Natural killer cell (primary cell): Measurements from ENCODE around the gene CPNE6. TPM values are rescaled to one million over a fixed set of nuclear protein-coding genes. Genes with fewer than 3 reads are reported as not detected.

Experiments
- ATAC-seq, 3 donors: fragments of 150-1000 bp in 2 of 3; fragments of 200-7000 bp in 1 of 3; cut with Tn5 transposase; 1 replicate in 1 of 3; 2 replicates in 2 of 3; pipeline ENCODE4 v1.10.0; 2021; ENCODE audit warnings: mild to moderate bottlenecking in 2 of 3, moderate library complexity in 2 of 3
- DNase-seq, 2 donors: peaks; one replicate each; pipeline versions ENCODE4 v3.0.0 to v3.0.0-alpha.2; 2013 to 2021; ENCODE audit warnings: mixed read lengths in 1 of 2
- H3K27ac ChIP-seq: one replicate; pipeline ENCODE4 v1.5.1; 2013; ENCODE audit warnings: mild to moderate bottlenecking, low read length
- H3K27me3 ChIP-seq: one replicate; pipeline ENCODE4 v1.6.1; 2013; ENCODE audit warnings: low read length; ENCODE audit not compliant: control insufficient read depth, insufficient read depth
- H3K36me3 ChIP-seq: one replicate; pipeline ENCODE4 v1.6.1; 2013; ENCODE audit warnings: low read length; ENCODE audit not compliant: control insufficient read depth, insufficient read depth
- H3K4me1 ChIP-seq: one replicate; pipeline ENCODE4 v1.6.1; 2013; ENCODE audit warnings: low read length; ENCODE audit not compliant: control insufficient read depth, insufficient read depth
- H3K4me3 ChIP-seq: one replicate; pipeline ENCODE4 v1.5.1; 2013; ENCODE audit warnings: low read length
- H3K9me3 ChIP-seq: one replicate; pipeline ENCODE4 v1.6.1; 2013; ENCODE audit warnings: low read length; ENCODE audit not compliant: control insufficient read depth, insufficient read depth
- H3K27ac Mint-ChIP-seq, 2 donors: one replicate each; pipeline ENCODE4 v1.8.0; 2022; ENCODE audit warnings: mild to moderate bottlenecking in 2 of 2, mixed read lengths in 2 of 2, moderate library complexity in 1 of 2
- H3K27me3 Mint-ChIP-seq, 2 donors: one replicate each; pipeline ENCODE4 v1.8.0; 2022; ENCODE audit warnings: low read depth in 2 of 2, mixed read lengths in 2 of 2
- H3K36me3 Mint-ChIP-seq: one replicate; pipeline ENCODE4 v1.8.0; 2022; ENCODE audit warnings: mixed read lengths
- H3K4me1 Mint-ChIP-seq, 2 donors: one replicate each; pipeline ENCODE4 v1.8.0; 2022; ENCODE audit warnings: mixed read lengths in 2 of 2
- H3K4me3 Mint-ChIP-seq: one replicate; pipeline ENCODE4 v1.8.0; 2022; ENCODE audit warnings: mild to moderate bottlenecking, moderate library complexity, mixed read lengths
- H3K9me3 Mint-ChIP-seq, 2 donors: one replicate each; pipeline ENCODE4 v1.8.0; 2022; ENCODE audit warnings: mixed read lengths in 2 of 2
- WGBS: methylation state at CpG from one replicate; pipeline ENCODE4 v1.1.7; 2013; ENCODE audit warnings: missing lambda C conversion rate; ENCODE audit not compliant: insufficient coverage; 5-methylcytosine and 5-hydroxymethylcytosine counted together
- intact Hi-C: fragments of 100-400 bp; cut with micrococcal nuclease; formaldehyde crosslinking; loops from one replicate; pipeline ENCODE4 v1.14.2; 2022
- total RNA-seq, 4 donors: library from RNA; stranded (reverse); fragments of 120-200 nt in 1 of 4; gene quantifications; one replicate each; pipeline versions ENCODE4 v1.2.3 to v1.2.4, GENCODE V29; 2013 to 2022
- TF ChIP-seq, protein P1 (sequence below): fragments of 200-600 bp; IDR thresholded peaks from one replicate; pipeline ENCODE4 v1.8.0; 2022; ENCODE audit warnings: antibody characterized with exemption

The CPNE6 gene
- total RNA-seq, 3 donors from 2014 or later (not counting 1 experiment from before 2014, with no cell fraction given), result not detected

GRCh38 chr14:24093901-24094840 is 22.8 kb downstream of the CPNE6 start, which contains the start of gene PCK2:
Gene PCK2 (plus strand): TSS chr14:24094311. CDS start chr14:24094406, 95 bp downstream.
- H3K27me3 Mint-ChIP-seq, result no peaks in the 10 kb centered on the region
- H3K4me1 Mint-ChIP-seq, result peaks cover 20 to 38% of the 10 kb centered on the region in 2 donors
- intact Hi-C loops, result loop anchor here (2.0 kb wide), 1 partner anchor 15 kb away; no protein-coding TSS in a partner anchor
- H3K4me3 ChIP-seq, result peak within 1 kb of the TSS; percentile 78
- H3K9me3 ChIP-seq, result no peaks in the 10 kb centered on the region
- H3K36me3 Mint-ChIP-seq, result no peaks in the 10 kb centered on the region
- DNase-seq (peak; percentile 62 to 77), ATAC-seq (peak; percentile 79 to 82 (median 79))
- H3K27ac Mint-ChIP-seq, result peak within 1 kb of the TSS; percentile 89 to 96
- TF ChIP-seq, protein P1, sequence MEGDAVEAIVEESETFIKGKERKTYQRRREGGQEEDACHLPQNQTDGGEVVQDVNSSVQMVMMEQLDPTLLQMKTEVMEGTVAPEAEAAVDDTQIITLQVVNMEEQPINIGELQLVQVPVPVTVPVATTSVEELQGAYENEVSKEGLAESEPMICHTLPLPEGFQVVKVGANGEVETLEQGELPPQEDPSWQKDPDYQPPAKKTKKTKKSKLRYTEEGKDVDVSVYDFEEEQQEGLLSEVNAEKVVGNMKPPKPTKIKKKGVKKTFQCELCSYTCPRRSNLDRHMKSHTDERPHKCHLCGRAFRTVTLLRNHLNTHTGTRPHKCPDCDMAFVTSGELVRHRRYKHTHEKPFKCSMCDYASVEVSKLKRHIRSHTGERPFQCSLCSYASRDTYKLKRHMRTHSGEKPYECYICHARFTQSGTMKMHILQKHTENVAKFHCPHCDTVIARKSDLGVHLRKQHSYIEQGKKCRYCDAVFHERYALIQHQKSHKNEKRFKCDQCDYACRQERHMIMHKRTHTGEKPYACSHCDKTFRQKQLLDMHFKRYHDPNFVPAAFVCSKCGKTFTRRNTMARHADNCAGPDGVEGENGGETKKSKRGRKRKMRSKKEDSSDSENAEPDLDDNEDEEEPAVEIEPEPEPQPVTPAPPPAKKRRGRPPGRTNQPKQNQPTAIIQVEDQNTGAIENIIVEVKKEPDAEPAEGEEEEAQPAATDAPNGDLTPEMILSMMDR, result no peak
- H3K27ac ChIP-seq, result peak within 1 kb of the TSS; percentile 90
- peaks cover 28% of the 10 kb centered on the region for H3K4me1 ChIP-seq
- peak within 1 kb of the TSS; percentile 98 for H3K4me3 Mint-ChIP-seq
- H3K36me3 ChIP-seq, result peaks cover 3% of the 10 kb centered on the region
- H3K9me3 Mint-ChIP-seq, result no peaks in the 10 kb centered on the region
- WGBS, result under 1% methylated on average over 68 of the region's 68 CpGs
- H3K27me3 ChIP-seq, result no peaks in the 10 kb centered on the region

DNA sequence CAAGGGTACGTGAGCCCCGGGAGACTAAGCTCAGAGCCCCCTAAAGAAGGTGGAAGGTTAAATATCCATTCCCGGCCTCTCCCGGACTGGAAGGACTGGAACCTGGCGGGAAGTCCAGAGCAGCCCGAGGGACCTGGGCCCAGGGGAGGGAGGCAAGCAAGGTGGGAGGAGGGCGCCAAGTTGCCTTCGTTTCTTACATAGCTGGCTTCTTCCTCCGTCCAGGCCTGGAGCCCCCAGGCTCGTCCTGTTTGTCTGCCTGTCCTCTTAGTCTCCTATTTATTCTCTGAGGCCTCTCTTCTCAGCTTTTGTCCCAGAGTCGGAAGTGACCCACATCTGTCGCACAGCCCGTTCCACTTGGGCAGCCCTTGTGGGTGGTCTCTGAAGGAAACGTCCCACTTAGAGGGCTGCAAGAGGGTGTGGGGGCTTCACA is 23.5 kb downstream of the CPNE6 start:
- Mint-ChIP-seq H3K9me3 (no peaks in the 10 kb centered on the region), H3K27ac (peak overlapping the region; percentile 89 to 96), H3K27me3 (no peaks in the 10 kb centered on the region), H3K4me1 (peaks cover 20 to 38% of the 10 kb centered on the region in 2 donors), H3K36me3 (no peaks in the 10 kb centered on the region), H3K4me3 (peak overlapping the region; percentile 98)
- peak in 1 of 3 donors; percentile 1 for ATAC-seq
- H3K36me3 ChIP-seq, result peaks cover 7% of the 10 kb centered on the region
- no peaks in the 10 kb centered on the region for H3K27me3 ChIP-seq
- TF ChIP-seq, protein P1, result no peak
- intact Hi-C loops, result loop anchor here (2.0 kb wide), 1 partner anchor 14 kb away; no protein-coding TSS in a partner anchor
- WGBS, result 2% methylated on average over 14 of the region's 14 CpGs
- H3K4me3 ChIP-seq, result peak overlapping the region; percentile 78
- peaks cover 28% of the 10 kb centered on the region for H3K4me1 ChIP-seq
- H3K9me3 ChIP-seq, result no peaks in the 10 kb centered on the region
- peak in 1 of 2 donors; percentile 40 for DNase-seq
- peak overlapping the region; percentile 90 for H3K27ac ChIP-seq

- H3K9me3 ChIP-seq, result no peaks in the 10 kb centered on the region
- intact Hi-C loops, result loop anchor here (2.0 kb wide), 1 partner anchor 13 kb away; no protein-coding TSS in a partner anchor
- peak overlapping the region; percentile 98 for H3K4me3 Mint-ChIP-seq
- peak overlapping the region; percentile 78 for H3K4me3 ChIP-seq
- ATAC-seq (peak in 2 of 3 donors; percentile 7 to 8), DNase-seq (peak in 1 of 2 donors; percentile 51)
- H3K27me3 ChIP-seq, result no peaks in the 10 kb centered on the region
- TF ChIP-seq, protein P1, result no peak
- H3K36me3 ChIP-seq, result peaks cover 10% of the 10 kb centered on the region
- H3K27me3 Mint-ChIP-seq, result no peaks in the 10 kb centered on the region
- peak overlapping the region; percentile 90 for H3K27ac ChIP-seq
- no peaks in the 10 kb centered on the region for H3K36me3 Mint-ChIP-seq
- peak overlapping the region; percentile 89 to 96 for H3K27ac Mint-ChIP-seq
- H3K9me3 Mint-ChIP-seq, result no peaks in the 10 kb centered on the region
- peaks cover 20 to 37% of the 10 kb centered on the region in 2 donors for H3K4me1 Mint-ChIP-seq
- 38% methylated on average over 11 of the region's 12 CpGs for WGBS
- H3K4me1 ChIP-seq, result peaks cover 25% of the 10 kb centered on the region
Measured at GRCh38 chr14:24095271-24096068, 24.1 kb downstream of the CPNE6 start.
